WTC11 (cell line): Measurements from ENCODE around the gene CLCC1. TPM values are rescaled to one million over a fixed set of nuclear protein-coding genes. Genes with fewer than 3 reads are reported as not detected.
A peak's percentile ranks its signal among the peaks of the same experiment; 100 is the strongest.

ENCODE experiments used
- ATAC-seq: fragments of 200-7000 bp; cut with Tn5 transposase; 2 replicates; pipeline ENCODE4 v1.10.0; 2021; ENCODE audit warnings: mild to moderate bottlenecking, moderate library complexity
- CTCF ChIA-PET: fragments of 300-600 bp; sonication (Branson Sonifier 250); formaldehyde crosslinking; loops from one replicate; lab custom pipeline; 2021; ENCODE audit warnings: antibody characterized with exemption; lab: Charles Lee
- POLR2A ChIA-PET: fragments of 350-600 bp; sonication (Branson Sonifier 250); formaldehyde crosslinking; loops from one replicate; lab custom pipeline; 2021; ENCODE audit warnings: antibody characterized with exemption; lab: Charles Lee
- DNase-seq: peaks from one replicate; pipeline ENCODE4 v3.0.0; 2021; ENCODE audit warnings: low spot score
- H3K27ac Mint-ChIP-seq: 2 replicates; pipeline ENCODE4 v1.8.0; 2021; ENCODE audit warnings: mixed read lengths
- H3K27me3 Mint-ChIP-seq: 2 replicates; pipeline ENCODE4 v1.8.0; 2021; ENCODE audit warnings: low read depth, mild to moderate bottlenecking, moderate library complexity, mixed read lengths
- H3K36me3 Mint-ChIP-seq: 2 replicates; pipeline ENCODE4 v1.8.0; 2021; ENCODE audit warnings: mixed read lengths
- H3K4me1 Mint-ChIP-seq: 2 replicates; pipeline ENCODE4 v1.8.0; 2022; ENCODE audit warnings: mixed read lengths
- H3K4me3 Mint-ChIP-seq: 2 replicates; pipeline ENCODE4 v1.8.0; 2021; ENCODE audit warnings: mild to moderate bottlenecking, moderate library complexity, mixed read lengths
- H3K9me3 Mint-ChIP-seq: 2 replicates; pipeline ENCODE4 v1.8.0; 2021; ENCODE audit warnings: mixed read lengths
- AR ChIP-seq: fragments of 250-450 bp; sonication (Bioruptor Pico); IDR thresholded peaks from 2 replicates; pipeline ENCODE4 v1.9.0; 2021; ENCODE audit warnings: mild to moderate bottlenecking
- ARID4B ChIP-seq: sonication (generic); formaldehyde crosslinking; IDR thresholded peaks from 2 replicates; pipeline ENCODE4 v1.8.0; 2023; ENCODE audit warnings: missing genetic modification reagents, mild to moderate bottlenecking, borderline replicate concordance
- E2F4 ChIP-seq: sonication (generic); formaldehyde crosslinking; IDR thresholded peaks from 2 replicates; pipeline ENCODE4 v1.8.1; 2022; ENCODE audit warnings: low read depth, mild to moderate bottlenecking, moderate library complexity, missing genetic modification reagents, borderline replicate concordance
- EMX1 ChIP-seq: fragments of 250-450 bp; sonication (Bioruptor Pico); IDR thresholded peaks from 2 replicates; pipeline ENCODE4 v1.8.0; 2021; ENCODE audit warnings: mild to moderate bottlenecking
- GABPB1 ChIP-seq: sonication (generic); formaldehyde crosslinking; IDR thresholded peaks from 2 replicates; pipeline ENCODE4 v1.8.1; 2023; ENCODE audit warnings: mild to moderate bottlenecking, missing genetic modification reagents
- GTF2I ChIP-seq: fragments of 250-450 bp; sonication (Bioruptor Pico); conservative IDR thresholded peaks from 2 replicates; pipeline ENCODE4 v1.4.0; 2021; ENCODE audit warnings: mild to moderate bottlenecking
- HMGXB4 ChIP-seq: sonication (generic); formaldehyde crosslinking; IDR thresholded peaks from 2 replicates; pipeline ENCODE4 v1.8.1; 2023; ENCODE audit warnings: mild to moderate bottlenecking, moderate library complexity, missing genetic modification reagents
- JAZF1 ChIP-seq: fragments of 250-450 bp; sonication (Bioruptor Pico); IDR thresholded peaks from 2 replicates; pipeline ENCODE4 v1.9.0; 2021; ENCODE audit warnings: moderate library complexity, mild to moderate bottlenecking, inconsistent platforms
- KAT7 ChIP-seq: sonication (generic); formaldehyde crosslinking; IDR thresholded peaks from 2 replicates; pipeline ENCODE4 v1.8.1; 2023; ENCODE audit warnings: missing genetic modification reagents, mild to moderate bottlenecking, borderline replicate concordance
- MYBL2 ChIP-seq: sonication (generic); formaldehyde crosslinking; IDR thresholded peaks from 2 replicates; pipeline ENCODE4 v1.8.1; 2023; ENCODE audit warnings: mild to moderate bottlenecking, moderate library complexity, missing genetic modification reagents
- NFYB ChIP-seq: sonication (generic); formaldehyde crosslinking; conservative IDR thresholded peaks from 2 replicates; pipeline ENCODE4 v1.8.0; 2022; ENCODE audit warnings: low read depth, missing genetic modification reagents
- PRDM15 ChIP-seq: sonication (generic); formaldehyde crosslinking; IDR thresholded peaks from 2 replicates; pipeline ENCODE4 v1.8.0; 2022; ENCODE audit warnings: missing genetic modification reagents
- PREB ChIP-seq: sonication (generic); formaldehyde crosslinking; IDR thresholded peaks from 2 replicates; pipeline ENCODE4 v1.8.1; 2022; ENCODE audit warnings: mild to moderate bottlenecking, missing genetic modification reagents, moderate library complexity, borderline replicate concordance
- SMAD4 ChIP-seq: sonication (generic); formaldehyde crosslinking; IDR thresholded peaks from 2 replicates; pipeline ENCODE4 v1.8.0; 2022; ENCODE audit warnings: mild to moderate bottlenecking, missing genetic modification reagents
- TP53 ChIP-seq: sonication (generic); formaldehyde crosslinking; IDR thresholded peaks from 2 replicates; pipeline ENCODE4 v1.8.1; 2023; ENCODE audit warnings: mild to moderate bottlenecking, missing genetic modification reagents
- ZNF138 ChIP-seq: sonication (generic); formaldehyde crosslinking; conservative IDR thresholded peaks from 2 replicates; pipeline ENCODE4 v1.8.1; 2022; ENCODE audit warnings: mild to moderate bottlenecking, moderate library complexity, missing genetic modification reagents
- ZNF263 ChIP-seq: sonication (generic); formaldehyde crosslinking; IDR thresholded peaks from 2 replicates; pipeline ENCODE4 v1.8.1; 2022; ENCODE audit warnings: low read depth, mild to moderate bottlenecking, moderate library complexity, missing genetic modification reagents
- ZNF425 ChIP-seq: fragments of 250-450 bp; sonication (Bioruptor Pico); conservative IDR thresholded peaks from 2 replicates; pipeline ENCODE4 v1.9.0; 2021; ENCODE audit warnings: mild to moderate bottlenecking
- total RNA-seq: library from RNA; stranded (reverse); gene quantifications from 3 replicates; pipeline ENCODE4 v1.2.3, GENCODE V29; 2021

Gene CLCC1
- total RNA-seq, 1 experiment from 2014 or later = 25.1 TPM

GRCh38 chr1:108963052-108963686, at the start of gene CLCC1 (continued):
- TF ChIP-seq ZNF138 (CRISPR knock-in tag) (no peak), PREB (CRISPR knock-in tag) (no peak), GABPB1 (peak; percentile 51; the same call in 1 of the 2 replicates), E2F4 (CRISPR knock-in tag) (peak; percentile 62; the same call in 1 of the 2 replicates), EMX1 (CRISPR knock-in tag) (no peak), TP53 (CRISPR knock-in tag) (no peak), ZNF425 (CRISPR knock-in tag) (no peak), KAT7 (no peak), SMAD4 (CRISPR knock-in tag) (no peak), NFYB (CRISPR knock-in tag) (peak; percentile 22), JAZF1 (CRISPR knock-in tag) (no peak), ZNF263 (CRISPR knock-in tag) (no peak)

- ATAC-seq (no peak), DNase-seq (no peak)
- Mint-ChIP-seq H3K4me3 (no peak overlapping the region), H3K4me1 (no peaks in the 10 kb centered on the region), H3K27ac (no peak overlapping the region), H3K9me3 (no peaks in the 10 kb centered on the region), H3K36me3 (peaks cover 3% of the 10 kb centered on the region; the same call in 1 of the 2 replicates), H3K27me3 (no peaks in the 10 kb centered on the region)
- CTCF ChIA-PET = no interaction called here
- POLR2A ChIA-PET = no interaction called here
- TF ChIP-seq GTF2I (CRISPR knock-in tag) = no peak
- TF ChIP-seq PRDM15 (CRISPR knock-in tag) = no peak
- TF ChIP-seq AR (CRISPR knock-in tag) = no peak
- TF ChIP-seq ARID4B (CRISPR knock-in tag) = no peak
- no peak for TF ChIP-seq MYBL2 (CRISPR knock-in tag)
- TF ChIP-seq HMGXB4 (CRISPR knock-in tag) = no peak
Observed at GRCh38 chr1:109011335-109011734, 48.1 kb upstream of the CLCC1 start.
